ENCODE measurements around the gene SLC1A4. TPM values are rescaled to one million over a fixed set of nuclear protein-coding genes. Genes with fewer than 3 reads are reported as not detected.

The SLC1A4 gene
- total and polyA plus RNA-seq, 2 of the 4 experiments (the other 2 are of a cell fraction), result 6.8 to 8.1 TPM

DNA sequence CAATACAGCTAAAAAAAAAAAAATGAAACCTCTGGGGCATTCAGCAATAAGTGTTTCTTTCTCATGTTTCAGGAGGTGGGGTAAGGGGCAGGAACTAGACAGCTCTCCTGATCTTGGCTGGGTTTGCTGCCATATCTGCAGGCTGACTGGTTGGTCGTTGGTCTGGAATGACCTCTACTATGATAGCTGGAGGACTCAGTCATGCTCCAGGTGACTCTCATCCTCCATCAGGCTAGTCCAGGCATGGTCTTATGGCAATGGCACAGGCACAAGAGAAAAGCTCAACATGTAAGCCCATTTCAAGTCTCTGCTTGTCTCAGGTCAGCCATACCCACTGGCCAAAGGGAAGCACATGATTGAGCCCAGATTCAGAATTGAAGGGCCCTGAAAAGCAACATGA, 9.5 kb upstream of the SLC1A4 start:
- intact Hi-C loops (cut with micrococcal nuclease) (no loop called here), in situ Hi-C loops (cut with MboI; ENCODE audit: low sequenced_read_pairs) (no loop called here), dilution Hi-C loops (cut with HindIII; ENCODE audit: low sequenced_read_pairs, unreplicated experiment) (no loop called here)
- no peaks in the 10 kb centered on the region for H3K36me3 ChIP-seq (ENCODE audit: control insufficient read depth, insufficient read depth, low read length)
- no peak overlapping the region for H3K4me3 ChIP-seq (ENCODE audit: insufficient read depth, low read depth, low read length)
- no peak overlapping the region for H3K27ac ChIP-seq (ENCODE audit: insufficient read depth, low read length)
- peak overlapping the region; percentile 19; the same call in 1 of the 2 replicates for H3K4ac ChIP-seq (ENCODE audit: low read depth, low read length)
- peaks cover 18% of the 10 kb centered on the region for H3K4me1 ChIP-seq (ENCODE audit: control insufficient read depth, insufficient read depth, low read length)
- H2BK120ac ChIP-seq (ENCODE audit: low read depth, low read length), result 0 out of 2 replicates have a peak overlapping the region, but pooled peaks have one; percentile 11
- no peak overlapping the region for H3K4me2 ChIP-seq (ENCODE audit: low read depth, low read length)
- no peak overlapping the region for H3K9ac ChIP-seq (ENCODE audit: low read depth, low read length)
- H3K14ac ChIP-seq (replicated peaks; ENCODE audit: low read depth, low read length), result no peak overlapping the region
- ATAC-seq (ENCODE audit: low read depth) (no peak), DNase-seq (no peak)
- peak overlapping the region; percentile 42; the same call in 1 of the 2 replicates for H2AK5ac ChIP-seq (ENCODE audit: low read depth, low read length)
- TF ChIP-seq CEBPB (IDR thresholded peaks at IDR 0.05; ENCODE audit: low read depth, low read length) (no peak), MAFK (IDR thresholded peaks at IDR 0.05; ENCODE audit: low read depth, low read length) (no peak), RCOR1 (IDR thresholded peaks at IDR 0.05; ENCODE audit: insufficient replicate concordance, low read length) (no peak), MXI1 (IDR thresholded peaks at IDR 0.05; ENCODE audit: borderline replicate concordance, low read depth, low read length) (no peak), NFE2L2 (IDR thresholded peaks at IDR 0.05; ENCODE audit: low read depth, low read length) (no peak), FOS (IDR thresholded peaks at IDR 0.05; ENCODE audit: low read depth, low read length) (no peak), POLR2A (IDR thresholded peaks at IDR 0.05; ENCODE audit: low read depth, low read length) (no peak), CHD1 (IDR thresholded peaks at IDR 0.05; ENCODE audit: low read depth, low read length) (no peak), BHLHE40 (IDR thresholded peaks at IDR 0.05; ENCODE audit: low read depth, low read length) (no peak)
- TF ChIP-seq, protein P1, sequence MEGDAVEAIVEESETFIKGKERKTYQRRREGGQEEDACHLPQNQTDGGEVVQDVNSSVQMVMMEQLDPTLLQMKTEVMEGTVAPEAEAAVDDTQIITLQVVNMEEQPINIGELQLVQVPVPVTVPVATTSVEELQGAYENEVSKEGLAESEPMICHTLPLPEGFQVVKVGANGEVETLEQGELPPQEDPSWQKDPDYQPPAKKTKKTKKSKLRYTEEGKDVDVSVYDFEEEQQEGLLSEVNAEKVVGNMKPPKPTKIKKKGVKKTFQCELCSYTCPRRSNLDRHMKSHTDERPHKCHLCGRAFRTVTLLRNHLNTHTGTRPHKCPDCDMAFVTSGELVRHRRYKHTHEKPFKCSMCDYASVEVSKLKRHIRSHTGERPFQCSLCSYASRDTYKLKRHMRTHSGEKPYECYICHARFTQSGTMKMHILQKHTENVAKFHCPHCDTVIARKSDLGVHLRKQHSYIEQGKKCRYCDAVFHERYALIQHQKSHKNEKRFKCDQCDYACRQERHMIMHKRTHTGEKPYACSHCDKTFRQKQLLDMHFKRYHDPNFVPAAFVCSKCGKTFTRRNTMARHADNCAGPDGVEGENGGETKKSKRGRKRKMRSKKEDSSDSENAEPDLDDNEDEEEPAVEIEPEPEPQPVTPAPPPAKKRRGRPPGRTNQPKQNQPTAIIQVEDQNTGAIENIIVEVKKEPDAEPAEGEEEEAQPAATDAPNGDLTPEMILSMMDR (conservative IDR thresholded peaks at IDR 0.05; ENCODE audit: low read depth, low read length), result no peak
- TF ChIP-seq, protein P2, sequence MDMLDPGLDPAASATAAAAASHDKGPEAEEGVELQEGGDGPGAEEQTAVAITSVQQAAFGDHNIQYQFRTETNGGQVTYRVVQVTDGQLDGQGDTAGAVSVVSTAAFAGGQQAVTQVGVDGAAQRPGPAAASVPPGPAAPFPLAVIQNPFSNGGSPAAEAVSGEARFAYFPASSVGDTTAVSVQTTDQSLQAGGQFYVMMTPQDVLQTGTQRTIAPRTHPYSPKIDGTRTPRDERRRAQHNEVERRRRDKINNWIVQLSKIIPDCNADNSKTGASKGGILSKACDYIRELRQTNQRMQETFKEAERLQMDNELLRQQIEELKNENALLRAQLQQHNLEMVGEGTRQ (IDR thresholded peaks at IDR 0.05; ENCODE audit: low read depth, low read length), result no peak
- H4K8ac ChIP-seq (ENCODE audit: low read depth in 2 of 2, low read length in 2 of 2), result no peak overlapping the region
- H2AK9ac ChIP-seq (replicated peaks; ENCODE audit: low read depth, low read length, poor library complexity), result no peak overlapping the region
- no peaks in the 10 kb centered on the region for H3K9me3 ChIP-seq (ENCODE audit: control insufficient read depth, insufficient read depth, low read length)
- no TSS peak for BruUV-seq (replicated peaks)
- H2BK15ac ChIP-seq (ENCODE audit: low read depth, low read length), result peak overlapping the region; percentile 24; the same call in 1 of the 3 replicates
- no CpG with 5 or more reads among the region's 1 CpG for WGBS, 2 experiments (ENCODE audit: extremely low coverage in 2 of 2, insufficient read length in 1 of 2)
- H2AFZ ChIP-seq (replicated peaks; ENCODE audit: low read length, poor library complexity), result peak overlapping the region; percentile 12
- H3K23ac ChIP-seq (ENCODE audit: low read depth, low read length), result no peak overlapping the region
- no peaks in the 10 kb centered on the region for H3K27me3 ChIP-seq (ENCODE audit: control insufficient read depth, insufficient read depth, low read length)
- H4K20me1 ChIP-seq (ENCODE audit: insufficient read depth, low read length), result peaks cover 8% of the 10 kb centered on the region; the same call in 1 of the 2 replicates
- peak overlapping the region; percentile 27; the same call in 1 of the 2 replicates for H3K18ac ChIP-seq (ENCODE audit: low read depth, low read length)
- H3K9me1 ChIP-seq (ENCODE audit: insufficient read depth, low read length), result peaks cover 16% of the 10 kb centered on the region
- H4K5ac ChIP-seq (ENCODE audit: low read depth, low read length), result no peak overlapping the region
- no peak overlapping the region for H2BK5ac ChIP-seq (ENCODE audit: low read depth, low read length, poor library complexity, severe bottlenecking)
- H3K79me1 ChIP-seq (ENCODE audit: low read depth in 1 of 2, low read length in 2 of 2), result no peaks in the 10 kb centered on the region
- H4K91ac ChIP-seq (ENCODE audit: insufficient read depth, low read depth, low read length), result no peak overlapping the region; the same call in 1 of the 2 replicates
- peak overlapping the region; percentile 43 for H2BK20ac ChIP-seq (ENCODE audit: low read depth, low read length)
- no peak overlapping the region for H3K56ac ChIP-seq (ENCODE audit: extremely low read depth, insufficient read depth, low read length)
- CTCF ChIA-PET, result interaction anchor here (1.6 kb wide), 1 partner anchor 62 kb away, joined by 4 read pairs; no protein-coding TSS in a partner anchor
- POLR2A ChIA-PET (ENCODE audit: unreplicated experiment), result no interaction called here

All from IMR-90 (cell line).